Measurements from ENCODE around the gene NOXA1. TPM values are rescaled to one million over a fixed set of nuclear protein-coding genes. Genes with fewer than 3 reads are reported as not detected.

Gene NOXA1
- total and polyA plus RNA-seq, 9 of the 15 experiments (the other 6 are each of a cell fraction or from before 2014, with no cell fraction given), result 0.07 to 1.2 (median 0.20) TPM; not detected in 4

- TF ChIP-seq ZNF395 (CRISPR knock-in tag; IDR thresholded peaks at IDR 0.05), result no peak
- no peak for TF ChIP-seq HNRNPH1 (optimal IDR thresholded peaks at IDR 0.05; ENCODE audit: low read depth, low read length)
- TF ChIP-seq MAZ (CRISPR knock-in tag; conservative IDR thresholded peaks at IDR 0.05 in 1 of 2, IDR thresholded peaks at IDR 0.05 in 1 of 2), result no peak
- 0 out of 2 replicates have a peak, but pooled peaks have one; percentile 46 for TF ChIP-seq NR1H2 (CRISPR knock-in tag; IDR thresholded peaks at IDR 0.05)
- peak; percentile 10; the same call in 1 of the 2 replicates for TF ChIP-seq RBFOX2 (IDR thresholded peaks at IDR 0.05; ENCODE audit: low read depth, low read length)
- TF ChIP-seq CBX2 (IDR thresholded peaks at IDR 0.05; ENCODE audit: insufficient read depth, low read length, poor library complexity, severe bottlenecking), result no peak
- TF ChIP-seq CEBPB (tag; IDR thresholded peaks at IDR 0.05), result no peak
- peak; percentile 14; the same call in 1 of the 2 replicates for TF ChIP-seq RB1 (IDR thresholded peaks at IDR 0.05; ENCODE audit: low read depth)
- no peak for TF ChIP-seq ZNF121 (CRISPR knock-in tag; conservative IDR thresholded peaks at IDR 0.05)
- TF ChIP-seq HOMEZ (CRISPR knock-in tag; IDR thresholded peaks at IDR 0.05), result no peak
- TF ChIP-seq THAP12 (CRISPR knock-in tag; IDR thresholded peaks at IDR 0.05), result no peak
- peak; percentile 3; the same call in 1 of the 2 replicates for TF ChIP-seq ZFX (CRISPR knock-in tag; IDR thresholded peaks at IDR 0.05)
- TF ChIP-seq XRCC3 (IDR thresholded peaks at IDR 0.05), result no peak
- TF ChIP-seq MITF (IDR thresholded peaks at IDR 0.05), result no peak
- TF ChIP-seq ATF3 (IDR thresholded peaks at IDR 0.05), result peak; percentile 58
- TF ChIP-seq ATF3 (CRISPR knock-in tag; conservative IDR thresholded peaks at IDR 0.05), result no peak
- no peak for TF ChIP-seq DLX4 (CRISPR knock-in tag; IDR thresholded peaks at IDR 0.05)
- peak; percentile 81 for TF ChIP-seq FIP1L1 (IDR thresholded peaks at IDR 0.05; ENCODE audit: low read depth, low read length, poor library complexity, severe bottlenecking)
- no peak for TF ChIP-seq SMAD4 (CRISPR knock-in tag; conservative IDR thresholded peaks at IDR 0.05)
Observed at GRCh38 chr9:137423514-137424291, 510 bp downstream of the NOXA1 start (continued).
